Measurements from ENCODE around the gene KRTAP5-8. TPM values are rescaled to one million over a fixed set of nuclear protein-coding genes. Genes with fewer than 3 reads are reported as not detected.
"Not testable (repeated sequence)": the region's sequence is repeated elsewhere in the genome, so short reads cannot be mapped to it uniquely, and the experiment has no call there.

Gene KRTAP5-8
- not detected for total RNA-seq

DNA sequence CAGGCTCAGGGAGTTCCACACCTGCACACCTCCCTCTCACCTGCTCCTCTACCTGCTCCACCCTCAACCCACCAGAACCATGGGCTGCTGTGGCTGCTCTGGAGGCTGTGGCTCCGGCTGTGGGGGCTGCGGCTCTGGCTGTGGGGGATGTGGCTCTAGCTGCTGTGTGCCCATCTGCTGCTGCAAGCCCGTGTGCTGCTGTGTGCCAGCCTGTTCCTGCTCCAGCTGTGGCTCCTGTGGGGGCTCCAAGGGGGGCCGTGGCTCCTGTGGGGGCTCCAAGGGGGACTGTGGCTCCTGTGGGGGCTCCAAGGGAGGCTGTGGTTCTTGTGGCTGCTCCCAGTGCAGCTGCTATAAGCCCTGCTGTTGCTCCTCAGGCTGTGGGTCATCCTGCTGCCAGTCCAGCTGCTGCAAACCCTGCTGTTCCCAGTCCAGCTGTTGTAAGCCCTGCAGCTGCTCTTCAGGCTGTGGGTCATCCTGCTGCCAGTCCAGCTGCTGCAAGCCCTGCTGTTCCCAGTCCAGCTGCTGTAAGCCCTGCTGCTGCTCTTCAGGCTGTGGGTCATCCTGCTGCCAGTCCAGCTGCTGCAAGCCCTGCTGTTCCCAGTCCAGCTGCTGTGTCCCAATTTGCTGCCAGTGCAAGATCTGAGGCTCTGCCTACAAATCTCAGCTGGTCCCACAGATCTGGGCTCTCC, at the start of gene KRTAP5-8:
Gene KRTAP5-8, plus strand, starts transcription at position 49 of the 689 bp plus-strand sequence. Its CDS starts 31 bp downstream, at position 80.
- not testable (repeated sequence) for ATAC-seq; H3K4me1 Mint-ChIP-seq (ENCODE audit: low read depth); DNase-seq; H3K4me3 Mint-ChIP-seq; H3K36me3 Mint-ChIP-seq (ENCODE audit: insufficient read depth)
- Mint-ChIP-seq H3K9me3 (peaks cover 13% of the 10 kb centered on the region), H3K27me3 (ENCODE audit: low read depth) (peaks cover 16% of the 10 kb centered on the region)

- H3K36me3 Mint-ChIP-seq (ENCODE audit: insufficient read depth) = peaks cover 65% of the 10 kb centered on the region
- H3K4me3 Mint-ChIP-seq = no peak overlapping the region
- no peaks in the 10 kb centered on the region for H3K27me3 Mint-ChIP-seq (ENCODE audit: low read depth)
- no peaks in the 10 kb centered on the region for H3K9me3 Mint-ChIP-seq
- DNase-seq (no peak), ATAC-seq (no peak)
- H3K4me1 Mint-ChIP-seq (ENCODE audit: low read depth) = peaks cover 16% of the 10 kb centered on the region
Measured at GRCh38 chr11:71488681-71489270, 49.0 kb upstream of the KRTAP5-8 start.

GRCh38 chr11:71489311-71490043, 48.3 kb upstream of the KRTAP5-8 start:
- H3K36me3 Mint-ChIP-seq (ENCODE audit: insufficient read depth) = peaks cover 64% of the 10 kb centered on the region
- no peaks in the 10 kb centered on the region for H3K27me3 Mint-ChIP-seq (ENCODE audit: low read depth)
- ATAC-seq (peak; percentile 96 to 97), DNase-seq (no peak)
- no peak overlapping the region for H3K4me3 Mint-ChIP-seq
- no peaks in the 10 kb centered on the region for H3K9me3 Mint-ChIP-seq
- H3K4me1 Mint-ChIP-seq (ENCODE audit: low read depth) = peaks cover 16% of the 10 kb centered on the region

GRCh38 chr11:71490044-71490730, 47.6 kb upstream of the KRTAP5-8 start:
- Mint-ChIP-seq H3K4me3 (no peak overlapping the region), H3K9me3 (no peaks in the 10 kb centered on the region), H3K4me1 (ENCODE audit: low read depth) (peaks cover 16% of the 10 kb centered on the region), H3K27me3 (ENCODE audit: low read depth) (no peaks in the 10 kb centered on the region), H3K36me3 (ENCODE audit: insufficient read depth) (peaks cover 62% of the 10 kb centered on the region)
- DNase-seq (no peak), ATAC-seq (no peak)

- no peak overlapping the region for H3K4me3 Mint-ChIP-seq
- no peaks in the 10 kb centered on the region for H3K9me3 Mint-ChIP-seq
- peaks cover 16% of the 10 kb centered on the region for H3K4me1 Mint-ChIP-seq (ENCODE audit: low read depth)
- no peaks in the 10 kb centered on the region for H3K27me3 Mint-ChIP-seq (ENCODE audit: low read depth)
- no peak for DNase-seq
- H3K36me3 Mint-ChIP-seq (ENCODE audit: insufficient read depth) = peaks cover 63% of the 10 kb centered on the region
- no peak for ATAC-seq
Measured at GRCh38 chr11:71490731-71491390, 47.0 kb upstream of the KRTAP5-8 start.

DNA sequence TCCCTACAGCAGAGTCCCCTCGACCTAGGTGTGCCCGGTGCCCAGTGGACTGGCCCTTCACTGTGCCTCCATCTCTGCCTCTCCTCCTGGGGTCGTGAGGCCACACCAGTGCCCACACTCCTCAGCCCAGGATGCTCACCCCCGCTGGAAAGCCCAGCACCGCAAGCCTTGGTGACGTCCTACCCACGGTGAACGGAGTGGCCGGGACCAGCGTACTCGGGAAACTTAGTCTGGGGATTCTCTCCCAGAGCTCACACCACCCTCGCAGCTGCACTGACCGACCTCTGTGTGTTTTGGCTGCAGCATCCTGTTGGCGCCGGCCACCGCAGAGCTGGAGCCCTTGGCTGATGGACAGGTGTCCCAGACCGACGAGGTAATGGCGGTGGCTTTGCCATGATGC, 46.3 kb upstream of the KRTAP5-8 start:
- Mint-ChIP-seq H3K36me3 (ENCODE audit: insufficient read depth) (peaks cover 59% of the 10 kb centered on the region), H3K9me3 (no peaks in the 10 kb centered on the region), H3K4me3 (no peak overlapping the region), H3K4me1 (ENCODE audit: low read depth) (peaks cover 16% of the 10 kb centered on the region), H3K27me3 (ENCODE audit: low read depth) (no peaks in the 10 kb centered on the region)
- no peak for ATAC-seq
- no peak for DNase-seq

DNA sequence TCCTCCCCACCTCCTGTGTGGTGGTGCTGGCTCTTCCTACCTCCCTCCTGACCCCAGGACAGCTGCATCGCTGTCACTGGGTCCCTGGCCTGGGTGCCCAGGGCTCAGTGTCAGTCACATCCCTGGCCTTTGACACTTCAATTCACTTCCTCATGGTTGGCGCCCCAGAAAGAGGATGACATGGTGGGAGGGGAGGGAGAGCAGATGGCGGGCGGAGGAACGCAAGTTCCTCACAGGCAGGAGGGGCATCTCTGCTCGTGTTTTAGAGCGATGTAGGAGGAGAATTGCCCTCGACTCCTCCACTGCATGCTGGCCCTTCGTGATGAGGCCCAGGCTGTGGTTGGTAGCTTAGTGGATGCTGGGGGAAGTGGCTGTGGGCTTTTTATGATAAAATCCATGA, 45.9 kb upstream of the KRTAP5-8 start:
- Mint-ChIP-seq H3K36me3 (ENCODE audit: insufficient read depth) (peaks cover 62% of the 10 kb centered on the region), H3K27me3 (ENCODE audit: low read depth) (no peaks in the 10 kb centered on the region), H3K9me3 (no peaks in the 10 kb centered on the region), H3K4me3 (no peak overlapping the region), H3K4me1 (ENCODE audit: low read depth) (peaks cover 16% of the 10 kb centered on the region)
- DNase-seq (no peak), ATAC-seq (no peak)

DNA sequence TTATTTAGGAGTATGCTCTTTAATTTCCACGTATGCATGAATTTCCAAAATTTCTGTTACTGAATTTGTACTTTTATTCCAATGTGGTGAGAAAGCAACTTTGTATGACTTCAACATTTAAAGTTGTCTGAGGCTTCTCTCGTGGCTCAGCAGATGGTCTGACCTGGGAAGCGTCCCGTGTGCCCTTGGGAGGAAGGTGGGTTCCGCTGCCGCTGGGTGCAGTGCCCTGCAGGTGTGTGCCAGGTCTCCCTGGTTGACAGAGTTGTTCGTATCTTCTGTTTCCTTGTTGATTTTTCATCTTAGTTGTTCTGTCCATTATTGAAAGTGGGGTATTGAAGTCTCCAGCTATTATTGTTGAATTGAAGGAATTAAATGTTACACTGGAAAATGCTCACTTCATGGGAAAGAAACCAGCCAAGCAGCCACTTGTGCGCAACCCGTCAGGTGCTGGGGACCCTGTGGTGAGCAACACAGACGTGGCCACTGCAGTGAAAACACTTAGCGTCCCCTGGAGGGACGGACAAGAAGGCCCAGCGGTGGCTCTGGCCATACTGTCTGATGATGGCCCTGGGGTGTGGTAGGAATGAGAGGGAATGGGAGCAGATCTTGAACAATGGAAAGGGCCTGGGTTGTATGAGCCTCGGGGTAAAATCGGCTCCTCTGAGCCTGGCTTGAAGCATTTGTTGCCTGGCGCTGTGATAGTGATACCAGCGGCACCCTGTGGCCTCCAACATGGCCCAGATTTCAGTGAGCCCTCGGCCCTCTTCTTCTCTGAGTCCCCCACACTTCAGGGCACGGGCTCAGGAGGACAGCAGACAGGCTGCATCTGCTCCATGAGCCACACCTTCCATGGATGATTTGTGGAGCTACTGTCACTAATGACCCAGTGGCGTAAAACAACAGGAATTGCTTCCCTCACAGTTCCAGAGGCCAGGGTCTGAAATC, 42.3 kb upstream of the KRTAP5-8 start:
- no peak overlapping the region for H3K4me3 Mint-ChIP-seq
- no peaks in the 10 kb centered on the region for H3K4me1 Mint-ChIP-seq (ENCODE audit: low read depth)
- no peaks in the 10 kb centered on the region for H3K27me3 Mint-ChIP-seq (ENCODE audit: low read depth)
- DNase-seq (no peak), ATAC-seq (no peak)
- no peaks in the 10 kb centered on the region for H3K9me3 Mint-ChIP-seq
- peaks cover 62% of the 10 kb centered on the region for H3K36me3 Mint-ChIP-seq (ENCODE audit: insufficient read depth)

DNA sequence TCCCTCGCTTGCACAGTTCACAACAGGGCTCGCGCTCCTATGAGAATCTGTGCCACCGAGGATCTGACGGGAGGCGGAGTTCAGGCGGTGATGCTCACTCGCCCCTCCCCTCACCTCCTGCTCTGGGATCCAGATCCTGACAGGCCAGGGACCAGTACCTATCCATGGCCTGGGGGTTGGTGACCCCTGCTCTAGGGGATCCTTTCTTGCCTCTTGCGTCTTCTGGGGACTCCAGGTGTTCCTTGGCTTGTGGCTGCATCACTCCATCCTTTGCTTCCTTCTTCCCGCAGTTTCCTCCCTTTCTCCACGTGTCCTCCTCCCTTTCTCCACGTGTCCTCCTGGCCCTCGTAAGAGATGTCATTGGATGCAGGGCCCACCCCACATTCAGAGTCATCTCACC, 41.4 kb upstream of the KRTAP5-8 start:
- no peak overlapping the region for H3K4me3 Mint-ChIP-seq
- ATAC-seq (no peak), DNase-seq (no peak)
- H3K4me1 Mint-ChIP-seq (ENCODE audit: low read depth) = no peaks in the 10 kb centered on the region
- H3K9me3 Mint-ChIP-seq = no peaks in the 10 kb centered on the region
- peaks cover 57% of the 10 kb centered on the region for H3K36me3 Mint-ChIP-seq (ENCODE audit: insufficient read depth)
- H3K27me3 Mint-ChIP-seq (ENCODE audit: low read depth) = no peaks in the 10 kb centered on the region

DNA sequence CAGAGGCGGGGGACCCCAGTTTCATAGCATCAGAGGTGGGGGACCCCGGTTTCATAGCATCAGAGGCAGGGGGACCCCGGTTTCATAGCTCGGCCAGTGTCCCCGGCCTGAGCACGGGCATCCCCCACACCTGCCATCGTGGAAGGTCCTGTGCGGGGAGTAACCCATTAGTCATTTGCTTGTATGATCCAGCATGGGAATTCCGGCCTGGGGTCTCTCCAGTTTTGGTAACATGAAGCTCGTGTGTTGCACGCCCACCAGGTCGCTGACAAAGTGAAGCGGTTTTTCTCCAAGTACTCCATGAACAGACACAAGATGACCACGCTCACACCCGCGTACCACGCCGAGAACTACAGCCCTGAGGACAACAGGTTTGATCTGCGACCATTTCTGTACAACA, 39.7 kb upstream of the KRTAP5-8 start:
- no peak for ATAC-seq
- Mint-ChIP-seq H3K9me3 (no peaks in the 10 kb centered on the region), H3K36me3 (ENCODE audit: insufficient read depth) (peaks cover 57% of the 10 kb centered on the region), H3K27me3 (ENCODE audit: low read depth) (no peaks in the 10 kb centered on the region), H3K4me1 (ENCODE audit: low read depth) (no peaks in the 10 kb centered on the region), H3K4me3 (no peak overlapping the region)
- DNase-seq = no peak

DNA sequence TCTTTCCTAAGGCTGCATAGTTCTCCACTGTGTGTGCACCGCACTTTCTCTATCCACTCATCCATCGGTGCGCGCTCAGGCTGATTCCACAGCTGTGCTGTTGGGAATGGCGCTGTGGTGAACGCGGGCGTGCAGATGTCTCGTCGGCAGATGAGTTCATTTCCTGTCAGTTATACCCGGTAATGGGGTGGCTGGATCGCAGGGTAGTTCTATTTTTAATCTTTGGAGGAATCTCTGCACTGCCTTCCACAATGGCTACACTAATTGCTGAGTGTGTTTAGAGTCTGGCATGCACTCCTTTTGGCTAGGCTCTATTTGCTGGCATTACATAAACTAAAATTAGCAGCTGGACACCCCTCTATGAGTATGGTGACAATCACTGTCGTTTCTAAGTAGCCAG, 38.7 kb upstream of the KRTAP5-8 start:
- H3K36me3 Mint-ChIP-seq (ENCODE audit: insufficient read depth) = peaks cover 65% of the 10 kb centered on the region
- no peak overlapping the region for H3K4me3 Mint-ChIP-seq
- no peaks in the 10 kb centered on the region for H3K4me1 Mint-ChIP-seq (ENCODE audit: low read depth)
- no peaks in the 10 kb centered on the region for H3K27me3 Mint-ChIP-seq (ENCODE audit: low read depth)
- ATAC-seq (no peak), DNase-seq (no peak)
- H3K9me3 Mint-ChIP-seq = no peaks in the 10 kb centered on the region

GRCh38 chr11:71499546-71499945, 38.3 kb upstream of the KRTAP5-8 start:
- DNase-seq = no peak
- H3K27me3 Mint-ChIP-seq (ENCODE audit: low read depth) = no peaks in the 10 kb centered on the region
- no peaks in the 10 kb centered on the region for H3K9me3 Mint-ChIP-seq

DNA sequence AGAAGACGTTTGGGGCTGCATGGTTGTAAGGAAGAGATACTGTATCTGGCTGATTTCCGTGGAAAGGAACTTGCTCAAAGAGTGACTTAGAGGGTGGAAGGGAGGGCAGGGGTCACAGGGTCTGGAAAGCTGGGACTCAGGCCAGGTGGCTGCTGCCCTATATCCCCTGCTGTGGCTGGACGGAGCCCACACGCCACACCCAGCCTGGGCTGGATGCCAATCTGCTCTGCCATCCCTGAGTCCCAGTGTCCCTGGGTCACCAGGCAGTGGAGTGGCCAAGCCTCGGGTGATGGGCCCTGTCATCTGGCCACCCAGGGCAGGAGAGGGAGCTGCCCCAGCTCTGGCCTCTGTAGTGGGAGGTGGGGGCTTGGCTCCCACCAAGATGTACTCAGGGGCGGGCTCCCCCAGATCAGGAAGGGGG, 37.2 kb upstream of the KRTAP5-8 start:
- Mint-ChIP-seq H3K4me1 (ENCODE audit: low read depth) (no peaks in the 10 kb centered on the region), H3K27me3 (ENCODE audit: low read depth) (no peaks in the 10 kb centered on the region), H3K4me3 (no peak overlapping the region), H3K9me3 (no peaks in the 10 kb centered on the region), H3K36me3 (ENCODE audit: insufficient read depth) (peaks cover 64% of the 10 kb centered on the region)
- ATAC-seq (no peak), DNase-seq (no peak)

More at GRCh38 chr11:71499546-71499945, 38.3 kb upstream of the KRTAP5-8 start:
- Mint-ChIP-seq H3K4me3 (no peak overlapping the region), H3K36me3 (ENCODE audit: insufficient read depth) (peaks cover 64% of the 10 kb centered on the region), H3K4me1 (ENCODE audit: low read depth) (no peaks in the 10 kb centered on the region)
- no peak for ATAC-seq
